HG03575 (cell line): ENCODE measurements around the gene UPF2.
"Not testable (repeated sequence)": the region's sequence is repeated elsewhere in the genome, so short reads cannot be mapped to it uniquely, and the experiment has no call there.

ENCODE experiments used
- ATAC-seq: cut with Tn5 transposase; IDR thresholded peaks from one replicate; pipeline ENCODE4 v1.9.1; 2021; ENCODE audit not compliant: unreplicated experiment, insufficient number of reproducible peaks, low FRiP score; ENCODE audit errors: extremely low read depth

Gene UPF2

GRCh38 chr10:12042409-12042796, 206 bp downstream of the UPF2 start:
- no peak for ATAC-seq

DNA sequence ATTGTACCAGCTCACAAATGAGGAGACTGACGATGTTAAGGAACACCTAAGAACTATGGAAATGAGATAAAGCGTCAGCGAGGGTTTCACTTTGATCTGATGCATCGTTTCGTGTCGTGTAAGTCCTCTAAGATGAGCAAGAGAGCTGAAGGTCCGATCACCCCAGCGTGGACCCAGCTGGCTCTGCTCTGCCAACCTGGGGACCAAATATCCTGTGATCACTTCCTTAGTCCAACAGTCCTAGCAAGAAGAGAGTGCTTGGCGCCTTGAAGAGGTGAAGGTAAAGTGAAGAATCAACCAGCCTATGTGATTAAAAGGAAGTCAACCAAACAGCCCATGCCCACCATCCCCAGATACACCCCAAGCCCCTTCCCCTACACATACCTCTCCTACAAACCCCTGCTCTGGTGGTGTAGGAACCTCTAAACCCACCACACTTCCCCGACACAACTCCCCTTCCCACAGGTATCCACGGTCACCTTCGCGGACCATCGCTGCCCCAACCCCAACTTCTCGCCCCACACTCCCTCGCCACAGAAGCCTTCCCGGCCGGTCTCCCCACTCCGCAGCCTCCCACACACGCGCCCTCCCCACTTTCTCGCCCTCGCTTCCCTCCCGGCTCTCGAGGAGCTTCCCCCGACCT, 722 bp downstream of the UPF2 start:
- ATAC-seq = no peak

GRCh38 chr10:12036073-12036655, 6.4 kb downstream of the UPF2 start:
- ATAC-seq = no peak

GRCh38 chr10:12031404-12031803, 11.2 kb downstream of the UPF2 start:
- no peak for ATAC-seq

- peak; percentile 47 for ATAC-seq
Observed at GRCh38 chr10:12027539-12027938, 15.1 kb downstream of the UPF2 start.

GRCh38 chr10:12025591-12025990, 17.0 kb downstream of the UPF2 start:
- no peak for ATAC-seq

- ATAC-seq = no peak
Observed at GRCh38 chr10:12022580-12023257, 19.9 kb downstream of the UPF2 start.

- no peak for ATAC-seq
Observed at GRCh38 chr10:12020574-12020973, 22.0 kb downstream of the UPF2 start.

GRCh38 chr10:12019283-12019971, 23.2 kb downstream of the UPF2 start:
- no peak for ATAC-seq

DNA sequence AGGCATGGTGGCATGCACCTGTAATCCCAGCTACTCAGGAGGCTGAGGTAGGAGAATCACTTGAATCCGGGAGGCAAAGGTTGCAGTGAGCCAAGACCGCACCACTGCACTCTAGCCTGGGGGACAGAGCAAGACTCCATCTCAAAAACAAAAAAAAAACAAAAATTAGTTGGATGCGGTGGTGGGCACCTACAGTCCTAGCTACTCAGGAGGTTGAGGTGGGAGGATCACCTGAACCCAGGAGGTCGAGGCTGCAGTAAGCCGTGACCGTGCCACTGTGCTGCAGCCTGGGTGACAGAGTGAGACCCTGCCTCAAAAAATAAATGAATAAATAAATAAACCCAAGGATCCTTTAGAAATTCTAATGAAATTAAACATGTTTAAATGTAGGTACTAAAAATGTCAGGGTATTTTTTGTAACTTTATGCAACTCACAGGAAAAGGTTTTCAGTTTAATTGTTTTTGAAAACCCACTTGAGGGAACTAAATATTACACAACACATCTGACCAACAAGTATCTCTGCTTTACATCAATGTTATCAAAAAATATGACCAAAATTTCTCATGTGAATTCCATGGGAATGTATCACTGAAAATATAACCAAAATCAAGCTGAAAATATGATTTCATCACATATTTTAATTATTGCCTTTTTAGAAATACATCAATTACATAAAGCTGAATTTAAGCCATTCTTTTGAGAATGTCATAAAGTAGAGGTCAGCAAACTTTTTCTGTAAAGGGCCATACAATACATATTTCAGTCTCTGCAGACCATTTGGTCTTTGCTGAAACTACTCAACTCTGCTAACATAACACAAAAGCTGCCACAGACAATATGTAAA, 23.9 kb downstream of the UPF2 start:
- ATAC-seq = no peak

DNA sequence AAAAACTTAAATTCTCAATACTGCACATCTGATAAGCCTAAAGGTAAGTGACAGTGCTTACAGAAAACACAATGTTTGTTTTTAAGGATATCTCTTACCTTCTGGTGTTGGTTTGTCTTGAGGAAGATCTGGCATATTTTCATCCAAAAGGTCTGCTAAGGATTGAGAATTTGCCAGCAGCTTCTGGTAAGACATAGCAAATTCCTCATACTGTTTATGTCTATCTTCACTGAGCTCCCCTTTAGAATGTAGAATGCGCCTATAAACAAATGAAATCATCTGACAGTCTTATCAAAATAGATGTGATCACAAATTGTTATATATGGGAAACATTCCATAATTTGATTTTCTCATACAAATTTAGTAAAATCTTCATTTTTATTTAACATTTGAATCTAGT, 28.7 kb downstream of the UPF2 start:
- ATAC-seq = no peak

DNA sequence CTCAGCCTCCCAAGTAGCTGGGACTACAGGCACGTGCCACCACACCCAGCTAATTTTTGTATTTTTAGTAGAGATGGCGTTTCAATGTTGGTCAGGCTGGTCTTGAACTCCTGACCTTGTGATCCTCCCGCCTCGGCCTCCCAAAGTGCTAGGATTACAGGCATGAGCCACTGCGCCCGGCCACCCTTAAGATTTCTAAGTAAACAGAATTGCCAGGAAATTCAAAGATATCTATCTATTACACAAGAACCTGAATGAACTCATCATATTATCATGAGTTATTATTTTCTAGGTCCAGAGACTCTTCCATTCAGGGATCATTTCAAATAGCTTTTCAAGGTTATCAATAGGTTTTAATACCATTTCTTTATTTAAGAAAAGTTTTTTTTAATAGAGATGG, 29.2 kb downstream of the UPF2 start:
- ATAC-seq = not testable (repeated sequence)

DNA sequence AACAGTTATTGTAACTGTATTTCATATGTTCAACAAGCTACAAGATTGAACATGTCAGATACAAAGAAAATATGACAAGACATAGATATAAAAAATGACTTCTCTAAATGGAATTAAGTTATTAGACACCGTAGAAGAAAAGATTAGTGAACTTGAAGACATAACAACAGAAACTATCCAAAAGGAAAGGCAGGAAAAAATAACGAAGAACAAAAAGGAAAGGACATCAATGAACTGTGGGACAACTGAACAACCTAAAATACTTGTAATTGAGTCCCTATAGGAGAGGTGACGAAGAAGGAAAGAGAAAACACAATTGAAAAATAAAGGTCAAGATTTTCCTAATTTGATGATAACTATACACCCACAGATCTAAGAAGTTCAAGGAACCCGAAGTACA, 32.3 kb downstream of the UPF2 start:
- ATAC-seq = no peak

- ATAC-seq = not testable (repeated sequence)
Observed at GRCh38 chr10:12008842-12009241, 33.8 kb downstream of the UPF2 start.

GRCh38 chr10:12006671-12007070, 35.9 kb downstream of the UPF2 start:
- ATAC-seq = no peak

GRCh38 chr10:11993834-11994468, 48.7 kb downstream of the UPF2 start:
- ATAC-seq = peak; percentile 65

- ATAC-seq = no peak
Observed at GRCh38 chr10:11988924-11989323, 53.7 kb downstream of the UPF2 start.

DNA sequence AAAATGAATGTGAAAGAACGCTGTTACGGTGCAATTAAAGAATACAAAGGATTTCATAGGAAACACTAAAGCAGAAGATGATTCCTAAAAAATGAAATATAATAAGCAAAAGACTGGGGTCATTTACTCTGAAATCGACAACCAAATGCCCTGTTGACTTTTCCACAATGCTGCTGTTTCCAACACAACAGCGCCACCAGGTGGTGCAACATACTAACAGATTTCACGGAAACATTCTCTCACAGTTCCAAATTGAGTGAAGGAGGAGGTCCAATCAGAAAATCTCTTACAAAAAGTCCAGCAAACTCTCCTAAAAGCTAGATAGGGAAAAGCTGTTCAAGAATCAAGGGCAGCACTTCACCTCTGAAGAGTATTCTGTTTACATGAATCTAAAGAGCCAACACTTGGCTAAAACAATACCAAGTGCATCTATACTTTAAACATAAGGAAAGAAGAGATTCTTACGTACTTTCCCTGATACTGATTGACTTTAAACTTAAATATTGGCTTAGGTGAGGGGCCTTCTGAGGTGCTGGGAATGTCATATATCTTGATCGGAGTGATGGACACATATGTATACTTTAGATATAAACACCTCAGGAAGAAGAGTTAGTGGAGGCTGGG, 55.9 kb downstream of the UPF2 start:
- ATAC-seq = no peak
